MM.1S (cell line): ENCODE measurements around the gene UQCR10.
A peak's percentile ranks its signal among the peaks of the same experiment; 100 is the strongest.

ENCODE experiments used
- DNase-seq: peaks from one replicate; pipeline ENCODE4 v3.0.0-alpha.2; 2015
- H2AFZ ChIP-seq: fragments of 300-600 bp; sonication (generic); 2 replicates; pipeline ENCODE4 v1.6.0; 2016; ENCODE audit warnings: antibody characterized with exemption, low read length
- H3F3A ChIP-seq: fragments of 300-600 bp; sonication (generic); 2 replicates; pipeline ENCODE4 v1.6.1; 2016; ENCODE audit warnings: mild to moderate bottlenecking, antibody characterized with exemption, low read length, moderate library complexity, mixed read lengths; ENCODE audit not compliant: insufficient read depth
- H3K27ac ChIP-seq: fragments of 300-600 bp; sonication (generic); 2 replicates; pipeline ENCODE4 v1.5.1; 2016; ENCODE audit warnings: mild to moderate bottlenecking, low read length
- H3K27me3 ChIP-seq: fragments of 300-600 bp; sonication (generic); replicated peaks from 2 replicates; pipeline ENCODE4 v1.6.0; 2016; ENCODE audit warnings: low read length; ENCODE audit not compliant: insufficient read depth
- H3K36me3 ChIP-seq: fragments of 300-600 bp; sonication (generic); replicated peaks from 2 replicates; pipeline ENCODE4 v1.6.1; 2016; ENCODE audit warnings: mild to moderate bottlenecking, low read length, mixed read lengths; ENCODE audit not compliant: insufficient read depth
- H3K4me1 ChIP-seq: fragments of 300-600 bp; sonication (generic); 2 replicates; pipeline ENCODE4 v1.6.1; 2016; ENCODE audit warnings: low read length, mixed read lengths
- H3K4me2 ChIP-seq: fragments of 300-600 bp; sonication (generic); 2 replicates; pipeline ENCODE4 v1.6.0; 2016; ENCODE audit warnings: low read depth, low read length
- H3K4me3 ChIP-seq: fragments of 300-600 bp; sonication (generic); 2 replicates; pipeline ENCODE4 v1.5.1; 2016; ENCODE audit warnings: low read length, mixed read lengths
- H3K79me2 ChIP-seq: fragments of 300-600 bp; sonication (generic); 2 replicates; pipeline ENCODE4 v1.6.1; 2016; ENCODE audit warnings: mixed run types, low read length, mixed read lengths
- H3K9ac ChIP-seq: fragments of 300-600 bp; sonication (generic); 2 replicates; pipeline ENCODE4 v1.6.1; 2016; ENCODE audit warnings: low read length, mixed read lengths
- H3K9me2 ChIP-seq: fragments of 300-600 bp; sonication (generic); replicated peaks from 2 replicates; pipeline ENCODE4 v1.6.1; 2016; ENCODE audit warnings: mild to moderate bottlenecking, low read length, mixed read lengths; ENCODE audit not compliant: insufficient read depth
- H3K9me3 ChIP-seq: fragments of 300-600 bp; sonication (generic); replicated peaks from 2 replicates; pipeline ENCODE4 v1.6.1; 2016; ENCODE audit warnings: mild to moderate bottlenecking, low read length, mixed read lengths; ENCODE audit not compliant: insufficient read depth
- H4K20me1 ChIP-seq: fragments of 300-600 bp; sonication (generic); 2 replicates; pipeline ENCODE4 v1.6.1; 2016; ENCODE audit warnings: mild to moderate bottlenecking, low read length, moderate library complexity, mixed read lengths; ENCODE audit not compliant: insufficient read depth
- EZH2 ChIP-seq: fragments of 300-600 bp; sonication (generic); optimal IDR thresholded peaks from 2 replicates; pipeline ENCODE3; 2017; ENCODE audit warnings: low read depth, mild to moderate bottlenecking, antibody characterized with exemption, low read length, mixed read lengths
- EZH2phosphoT487 ChIP-seq: fragments of 300-600 bp; sonication (generic); IDR thresholded peaks from 2 replicates; pipeline ENCODE4 v1.6.1; 2018; ENCODE audit warnings: antibody characterized with exemption, low read length
- TF ChIP-seq, protein P1 (sequence below): fragments of 300-600 bp; sonication (generic); IDR thresholded peaks from 2 replicates; pipeline ENCODE4 v1.5.1; 2016; ENCODE audit warnings: antibody characterized with exemption, low read length, mixed read lengths

UQCR10 gene

GRCh38 chr22:29767171-29768051 is at the start of gene UQCR10:
Gene UQCR10 (plus strand): TSS chr22:29767369. CDS start chr22:29767399, 30 bp downstream.
- H2AFZ ChIP-seq, result peak within 1 kb of the TSS; percentile 100

DNA sequence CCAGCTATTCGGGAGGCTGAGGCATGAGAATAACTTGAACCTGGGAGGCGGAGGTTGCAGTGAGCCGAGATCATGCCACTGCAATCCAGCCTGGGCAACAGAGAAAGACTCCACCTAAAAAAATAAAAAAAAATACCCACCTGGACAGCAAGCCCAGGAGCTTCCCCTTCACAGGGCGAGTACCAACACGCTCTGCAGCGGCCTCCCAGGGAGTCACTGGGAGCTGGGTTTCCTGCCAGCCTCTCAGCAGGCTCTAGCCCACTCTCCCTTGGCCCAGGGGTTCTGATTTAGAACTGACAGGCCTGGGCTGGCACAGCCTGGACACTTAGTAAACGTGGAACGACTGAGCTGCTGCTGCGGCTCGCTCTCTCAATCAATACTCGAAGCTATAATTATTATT is 49.4 kb upstream of the UQCR10 start:
- H3K9me3 ChIP-seq, result no peaks in the 10 kb centered on the region
- H3K27me3 ChIP-seq, result peaks cover 77% of the 10 kb centered on the region
- no peak for DNase-seq
- H2AFZ ChIP-seq, result no peak overlapping the region
- H4K20me1 ChIP-seq, result no peaks in the 10 kb centered on the region
- H3K9me2 ChIP-seq, result no peaks in the 10 kb centered on the region
- H3F3A ChIP-seq, result no peaks in the 10 kb centered on the region
- no peak overlapping the region for H3K9ac ChIP-seq
- no peak overlapping the region for H3K27ac ChIP-seq
- no peak overlapping the region for H3K4me2 ChIP-seq
- no peak overlapping the region for H3K4me3 ChIP-seq
- no peaks in the 10 kb centered on the region for H3K4me1 ChIP-seq
- H3K79me2 ChIP-seq, result no peaks in the 10 kb centered on the region
- TF ChIP-seq EZH2 (no peak), EZH2phosphoT487 (no peak)
- TF ChIP-seq, protein P1, sequence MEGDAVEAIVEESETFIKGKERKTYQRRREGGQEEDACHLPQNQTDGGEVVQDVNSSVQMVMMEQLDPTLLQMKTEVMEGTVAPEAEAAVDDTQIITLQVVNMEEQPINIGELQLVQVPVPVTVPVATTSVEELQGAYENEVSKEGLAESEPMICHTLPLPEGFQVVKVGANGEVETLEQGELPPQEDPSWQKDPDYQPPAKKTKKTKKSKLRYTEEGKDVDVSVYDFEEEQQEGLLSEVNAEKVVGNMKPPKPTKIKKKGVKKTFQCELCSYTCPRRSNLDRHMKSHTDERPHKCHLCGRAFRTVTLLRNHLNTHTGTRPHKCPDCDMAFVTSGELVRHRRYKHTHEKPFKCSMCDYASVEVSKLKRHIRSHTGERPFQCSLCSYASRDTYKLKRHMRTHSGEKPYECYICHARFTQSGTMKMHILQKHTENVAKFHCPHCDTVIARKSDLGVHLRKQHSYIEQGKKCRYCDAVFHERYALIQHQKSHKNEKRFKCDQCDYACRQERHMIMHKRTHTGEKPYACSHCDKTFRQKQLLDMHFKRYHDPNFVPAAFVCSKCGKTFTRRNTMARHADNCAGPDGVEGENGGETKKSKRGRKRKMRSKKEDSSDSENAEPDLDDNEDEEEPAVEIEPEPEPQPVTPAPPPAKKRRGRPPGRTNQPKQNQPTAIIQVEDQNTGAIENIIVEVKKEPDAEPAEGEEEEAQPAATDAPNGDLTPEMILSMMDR, result no peak
- no peaks in the 10 kb centered on the region for H3K36me3 ChIP-seq

More at GRCh38 chr22:29767171-29768051, at the start of gene UQCR10:
- no peaks in the 10 kb centered on the region for H3K9me2 ChIP-seq
- no peaks in the 10 kb centered on the region for H3K9me3 ChIP-seq
- H3K79me2 ChIP-seq, result peaks cover 38% of the 10 kb centered on the region
- peak within 1 kb of the TSS; percentile 92 for H3K9ac ChIP-seq
- no peaks in the 10 kb centered on the region for H3K27me3 ChIP-seq
- DNase-seq, result peak; percentile 95
- H3K36me3 ChIP-seq, result 0 out of 2 replicates have a peak, but pooled peaks cover 5% of the 10 kb centered on the region
- peak within 1 kb of the TSS; percentile 37; the same call in 1 of the 2 replicates for H3K27ac ChIP-seq
- peak within 1 kb of the TSS; percentile 81 for H3K4me2 ChIP-seq
- TF ChIP-seq EZH2 (no peak), EZH2phosphoT487 (no peak)
- TF ChIP-seq, protein P1, result no peak
- no peaks in the 10 kb centered on the region for H4K20me1 ChIP-seq
- no peaks in the 10 kb centered on the region for H3K4me1 ChIP-seq
- peak within 1 kb of the TSS; percentile 100 for H3K4me3 ChIP-seq
- H3F3A ChIP-seq, result no peaks in the 10 kb centered on the region

DNA sequence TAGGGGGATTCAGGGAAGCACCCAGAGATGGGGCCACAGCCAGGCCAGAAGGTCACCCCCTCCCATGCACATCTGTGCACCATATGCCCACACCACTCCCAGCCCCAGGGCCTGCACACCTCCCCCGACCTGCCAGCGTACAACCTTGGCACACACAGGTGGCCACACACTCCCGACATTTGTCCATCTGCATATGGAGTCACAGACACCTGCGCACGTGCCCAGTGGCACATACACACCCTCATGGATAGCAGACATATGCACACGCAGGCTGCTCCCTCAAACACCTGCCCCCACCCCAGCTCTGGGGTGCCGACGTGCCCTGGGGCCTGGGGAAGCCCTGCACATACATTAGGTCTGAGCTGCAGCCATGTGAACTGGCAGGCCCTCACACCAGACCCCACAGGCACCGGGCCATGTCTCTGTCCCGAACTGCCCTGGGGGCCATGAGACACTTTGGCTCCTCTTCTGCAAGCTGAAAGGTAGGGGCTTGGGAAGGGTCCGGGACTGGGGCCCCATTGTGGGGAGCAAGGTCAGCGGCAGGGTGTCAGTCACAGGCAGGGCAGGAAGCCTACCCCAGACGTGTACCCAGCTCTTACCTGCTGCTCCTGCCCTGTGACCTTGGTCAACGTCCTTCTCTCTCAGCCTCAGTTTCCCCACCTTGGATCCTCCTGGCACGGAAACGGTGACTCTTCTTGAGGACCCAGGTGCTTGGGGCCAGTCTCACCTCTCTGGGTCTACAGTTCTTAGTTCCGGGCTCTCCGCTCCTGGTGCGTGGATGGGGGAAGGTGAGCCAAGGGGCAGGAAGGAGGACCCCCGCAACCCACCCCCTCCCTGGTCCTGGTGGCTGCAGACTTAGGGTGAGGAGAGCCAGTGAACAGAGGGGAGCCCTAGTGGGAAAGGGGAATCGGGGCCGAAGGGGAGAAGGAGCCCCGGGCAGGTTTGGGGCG is 47.9 kb upstream of the UQCR10 start:
- no peaks in the 10 kb centered on the region for H3K79me2 ChIP-seq
- no peak overlapping the region for H3K4me2 ChIP-seq
- no peak overlapping the region for H2AFZ ChIP-seq
- no peaks in the 10 kb centered on the region for H3F3A ChIP-seq
- no peaks in the 10 kb centered on the region for H4K20me1 ChIP-seq
- DNase-seq, result no peak
- H3K27me3 ChIP-seq, result peaks cover 85% of the 10 kb centered on the region
- H3K36me3 ChIP-seq, result no peaks in the 10 kb centered on the region
- H3K9me3 ChIP-seq, result no peaks in the 10 kb centered on the region
- H3K27ac ChIP-seq, result no peak overlapping the region
- H3K9ac ChIP-seq, result no peak overlapping the region
- TF ChIP-seq EZH2, result no peak
- TF ChIP-seq, protein P1, result no peak
- TF ChIP-seq EZH2phosphoT487, result no peak
- H3K4me3 ChIP-seq, result no peak overlapping the region
- no peaks in the 10 kb centered on the region for H3K4me1 ChIP-seq
- no peaks in the 10 kb centered on the region for H3K9me2 ChIP-seq
